Motor neuron (in vitro differentiated cells): Measurements from ENCODE around the gene S100A13. TPM values are rescaled to one million over a fixed set of nuclear protein-coding genes. Genes with fewer than 3 reads are reported as not detected.
A peak's percentile ranks its signal among the peaks of the same experiment; 100 is the strongest.
"Not testable (repeated sequence)": the region's sequence is repeated elsewhere in the genome, so short reads cannot be mapped to it uniquely, and the experiment has no call there.

Experiments used
- ATAC-seq, 8 experiments: fragments of 200-7000 bp; cut with Tn5 transposase; replicated peaks in 6 of 8; 2 replicates each; pipeline ENCODE4 v1.8.0; 2021; ENCODE audit warnings: mild to moderate bottlenecking in 8 of 8, moderate library complexity in 8 of 8
- H3K27ac ChIP-seq, 2 donors: fragments of 250-450 bp; sonication (Bioruptor Pico); 2 replicates each; pipeline ENCODE4 v1.9.0; 2021; ENCODE audit warnings: antibody characterized with exemption in 2 of 2, mild to moderate bottlenecking in 2 of 2, moderate library complexity in 1 of 2
- H3K4me1 ChIP-seq, 2 donors: fragments of 250-450 bp; sonication (Bioruptor Pico); replicated peaks in 1 of 2; 2 replicates each; pipeline ENCODE4 v1.6.1; 2021; ENCODE audit warnings: antibody characterized with exemption in 2 of 2, mild to moderate bottlenecking in 2 of 2, moderate library complexity in 1 of 2
- H3K4me3 ChIP-seq, 5 donors: fragments of 250-450 bp; sonication (Bioruptor Pico); 2 replicates each; pipeline ENCODE4 v1.9.0; 2021; ENCODE audit warnings: antibody characterized with exemption in 5 of 5, mild to moderate bottlenecking in 5 of 5, moderate library complexity in 4 of 5
- WGBS, 10 experiments: fragments of 450-650 bp; shearing (Covaris generic); methylation state at CpG; one replicate each; pipeline ENCODE4 v1.0.0; 2022; 5-methylcytosine and 5-hydroxymethylcytosine counted together
- in situ Hi-C, 9 experiments: fragments of 400-800 bp; cut with MboI; loops; one replicate each; pipeline ENCODE4 v1.15.0; 2021; ENCODE audit warnings: low sequenced_read_pairs in 9 of 9, low pct_unique_long_range_greater_than_20kb in 2 of 9; ENCODE audit not compliant: unreplicated experiment in 9 of 9
- total RNA-seq, 8 experiments: library from RNA; unstranded; fragments of 300-600 nt; gene quantifications; 2 replicates each; pipeline versions ENCODE4 v1.2.3 to v1.2.4, GENCODE V29; 2022

Gene S100A13
- total RNA-seq, 8 experiments from 2014 or later, result 44.1 to 224 (median 59.6) TPM

- H3K4me3 ChIP-seq, result no peak overlapping the region
- in situ Hi-C loops, result no loop called here
- ATAC-seq, result peak in 1 of 8 experiments; percentile 35
- H3K4me1 ChIP-seq, result peaks cover 3 to 4% of the 10 kb centered on the region in 2 donors
- H3K27ac ChIP-seq, result no peak overlapping the region
- 17 to 100% (median 75%) methylated on average over 1 to 4 of the region's 5 CpGs; no CpG with 5 or more reads in 1 of the 10 experiments for WGBS, 10 experiments
Observed at GRCh38 chr1:153587314-153587713, 40.0 kb downstream of the S100A13 start.

- H3K27ac ChIP-seq, result no peak overlapping the region
- no peak for ATAC-seq
- H3K4me1 ChIP-seq, result peaks cover 0 to 4% of the 10 kb centered on the region in 2 donors
- no peak overlapping the region for H3K4me3 ChIP-seq
- 0 to 71% (median 44%) methylated on average over 1 of the region's 1 CpG; no CpG with 5 or more reads in 1 of the 10 experiments for WGBS, 10 experiments
- in situ Hi-C loops, result no loop called here
Observed at GRCh38 chr1:153586347-153586746, 41.0 kb downstream of the S100A13 start.

- Histone ChIP-seq H3K4me1 (peaks cover 0 to 4% of the 10 kb centered on the region in 2 donors), H3K27ac (no peak overlapping the region), H3K4me3 (no peak overlapping the region)
- in situ Hi-C loops, result no loop called here
- ATAC-seq, result no peak
- WGBS, 10 experiments, result 60 to 100% (median 92%) methylated on average over 1 of the region's 1 CpG; no CpG with 5 or more reads in 3 of the 10 experiments
Observed at GRCh38 chr1:153585006-153585405, 42.3 kb downstream of the S100A13 start.

GRCh38 chr1:153583976-153584375 lies 43.3 kb downstream of the S100A13 start:
- ATAC-seq, result no peak
- Histone ChIP-seq H3K27ac (no peak overlapping the region), H3K4me1 (peaks cover 0 to 4% of the 10 kb centered on the region in 2 donors), H3K4me3 (no peak overlapping the region)
- in situ Hi-C loops, result no loop called here
- 7 to 96% (median 78%) methylated on average over 2 of the region's 2 CpGs; no CpG with 5 or more reads in 2 of the 10 experiments for WGBS, 10 experiments

- 29 to 100% (median 76%) methylated on average over 1 to 2 of the region's 3 CpGs for WGBS, 10 experiments
- H3K4me1 ChIP-seq, H3K27ac ChIP-seq, H3K4me3 ChIP-seq, in situ Hi-C loops, ATAC-seq: not testable (repeated sequence)
Observed at GRCh38 chr1:153583514-153583913, 43.8 kb downstream of the S100A13 start.

GRCh38 chr1:153582836-153583235 lies 44.5 kb downstream of the S100A13 start:
- no CpG with 5 or more reads among the region's 34 CpGs for WGBS, 10 experiments
- ATAC-seq, H3K4me3 ChIP-seq, H3K4me1 ChIP-seq, in situ Hi-C loops, H3K27ac ChIP-seq: not testable (repeated sequence)

- WGBS, 10 experiments, result 14 to 89% (median 75%) methylated on average over 1 to 3 of the region's 3 CpGs; no CpG with 5 or more reads in 2 of the 10 experiments
- no peak for ATAC-seq
- Histone ChIP-seq H3K27ac (no peak overlapping the region), H3K4me1 (peaks cover 4 to 9% of the 10 kb centered on the region in 2 donors), H3K4me3 (no peak overlapping the region)
- in situ Hi-C loops, result no loop called here
Observed at GRCh38 chr1:153578936-153579335, 48.4 kb downstream of the S100A13 start.

- Histone ChIP-seq H3K4me3 (no peak overlapping the region), H3K27ac (no peak overlapping the region), H3K4me1 (peaks cover under 1 to 9% of the 10 kb centered on the region in 2 donors)
- peak in 4 of 8 experiments; percentile 26 to 49 (median 40) for ATAC-seq
- in situ Hi-C loops, result no loop called here
Observed at GRCh38 chr1:153578490-153578889, 48.8 kb downstream of the S100A13 start.

- no peak overlapping the region for H3K27ac ChIP-seq
- H3K4me1 ChIP-seq, result peaks cover 0 to 9% of the 10 kb centered on the region in 2 donors
- peak in 2 of 8 experiments; percentile 28 to 66 for ATAC-seq
- 47 to 100% (median 79%) methylated on average over 1 to 8 of the region's 9 CpGs; no CpG with 5 or more reads in 6 of the 10 experiments for WGBS, 10 experiments
- no peak overlapping the region for H3K4me3 ChIP-seq
- in situ Hi-C loops, result no loop called here
Observed at GRCh38 chr1:153577624-153578051, 49.7 kb downstream of the S100A13 start.

GRCh38 chr1:153577138-153577537 lies 50.2 kb downstream of the S100A13 start:
- ATAC-seq, result no peak
- 64 to 100% (median 82%) methylated on average over 1 to 4 of the region's 4 CpGs; no CpG with 5 or more reads in 3 of the 10 experiments for WGBS, 10 experiments
- in situ Hi-C loops, result no loop called here

GRCh38 chr1:153575497-153575896 lies 51.8 kb downstream of the S100A13 start:
- H3K4me1 ChIP-seq, H3K4me3 ChIP-seq, H3K27ac ChIP-seq, ATAC-seq, in situ Hi-C loops: not testable (repeated sequence)
- WGBS, 10 experiments, result 95 to 100% (median 100%) methylated on average over 1 to 7 of the region's 10 CpGs; no CpG with 5 or more reads in 7 of the 10 experiments

More at GRCh38 chr1:153577138-153577537, 50.2 kb downstream of the S100A13 start:
- Histone ChIP-seq H3K27ac (no peak overlapping the region), H3K4me1 (peaks cover 0 to 9% of the 10 kb centered on the region in 2 donors), H3K4me3 (no peak overlapping the region)

- H3K4me3 ChIP-seq, H3K27ac ChIP-seq, in situ Hi-C loops, H3K4me1 ChIP-seq, ATAC-seq: not testable (repeated sequence)
- 80 to 100% methylated on average over 1 to 2 of the region's 35 CpGs; no CpG with 5 or more reads in 8 of the 10 experiments for WGBS, 10 experiments
Observed at GRCh38 chr1:153575081-153575491, 52.2 kb downstream of the S100A13 start.

GRCh38 chr1:153573351-153573750 lies 54.0 kb downstream of the S100A13 start:
- Histone ChIP-seq H3K4me1 (peaks cover 2 to 8% of the 10 kb centered on the region in 2 donors), H3K4me3 (no peak overlapping the region), H3K27ac (no peak overlapping the region)
- ATAC-seq, result no peak
- in situ Hi-C loops, result no loop called here
- 89 to 100% (median 96%) methylated on average over 1 to 3 of the region's 3 CpGs; no CpG with 5 or more reads in 3 of the 10 experiments for WGBS, 10 experiments

GRCh38 chr1:153572569-153573015 lies 54.7 kb downstream of the S100A13 start:
- ATAC-seq, result peak; percentile 53 to 85 (median 78)
- Histone ChIP-seq H3K4me1 (peaks cover 2 to 11% of the 10 kb centered on the region in 2 donors), H3K27ac (no peak overlapping the region), H3K4me3 (no peak overlapping the region)
- in situ Hi-C loops, result no loop called here
- 0 to 50% (median 33%) methylated on average over 1 to 3 of the region's 3 CpGs; no CpG with 5 or more reads in 5 of the 10 experiments for WGBS, 10 experiments
